Medulla oblongata (tissue), 1 donor: ENCODE results near the gene CNTNAP2.
"Not testable (repeated sequence)": the region's sequence is repeated elsewhere in the genome, so short reads cannot be mapped to it uniquely, and the experiment has no call there.

Experiments
- DNase-seq: peaks from one replicate; pipeline ENCODE4 v3.0.0-alpha.2; 2015; ENCODE audit errors: extremely low spot score

The CNTNAP2 gene

DNA sequence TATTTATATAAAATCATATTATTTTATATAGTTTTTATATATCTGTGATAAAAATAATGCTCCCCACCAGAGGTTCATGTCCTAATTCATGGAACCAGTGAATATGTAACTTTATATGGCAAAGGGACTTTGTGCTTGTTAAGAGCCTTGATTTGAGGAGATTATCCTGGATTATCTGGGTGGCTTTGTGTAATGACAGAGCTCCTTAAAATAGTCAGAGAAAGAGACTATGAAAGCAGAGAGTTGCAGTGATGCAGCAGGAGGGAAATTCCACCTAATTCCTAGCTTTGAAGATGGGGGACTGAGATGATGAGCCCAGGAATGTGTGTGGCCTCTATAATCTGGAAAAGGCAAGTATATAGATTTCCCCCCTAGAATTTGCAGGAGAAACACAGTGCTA, 1439.7 kb downstream of the CNTNAP2 start:
- no peak for DNase-seq

DNA sequence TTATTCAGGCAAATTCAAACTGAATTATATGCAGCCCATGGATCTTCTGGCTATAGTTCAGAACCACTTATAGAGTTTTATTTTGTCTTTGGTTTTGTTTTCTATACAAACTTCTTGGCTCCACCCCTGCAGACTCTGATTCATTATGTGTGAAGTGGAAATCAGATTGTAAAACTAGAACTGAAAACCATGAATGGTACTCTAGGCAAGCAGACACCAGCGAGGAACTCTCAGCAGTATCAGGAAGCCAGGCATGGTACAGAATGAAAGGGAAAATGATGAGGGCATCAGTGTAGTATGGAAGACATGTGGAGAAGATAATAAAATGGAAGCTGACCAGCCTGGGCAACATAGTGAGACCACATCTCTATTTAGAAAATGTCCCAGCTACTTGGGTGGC, 1447.1 kb downstream of the CNTNAP2 start:
- no peak for DNase-seq

DNA sequence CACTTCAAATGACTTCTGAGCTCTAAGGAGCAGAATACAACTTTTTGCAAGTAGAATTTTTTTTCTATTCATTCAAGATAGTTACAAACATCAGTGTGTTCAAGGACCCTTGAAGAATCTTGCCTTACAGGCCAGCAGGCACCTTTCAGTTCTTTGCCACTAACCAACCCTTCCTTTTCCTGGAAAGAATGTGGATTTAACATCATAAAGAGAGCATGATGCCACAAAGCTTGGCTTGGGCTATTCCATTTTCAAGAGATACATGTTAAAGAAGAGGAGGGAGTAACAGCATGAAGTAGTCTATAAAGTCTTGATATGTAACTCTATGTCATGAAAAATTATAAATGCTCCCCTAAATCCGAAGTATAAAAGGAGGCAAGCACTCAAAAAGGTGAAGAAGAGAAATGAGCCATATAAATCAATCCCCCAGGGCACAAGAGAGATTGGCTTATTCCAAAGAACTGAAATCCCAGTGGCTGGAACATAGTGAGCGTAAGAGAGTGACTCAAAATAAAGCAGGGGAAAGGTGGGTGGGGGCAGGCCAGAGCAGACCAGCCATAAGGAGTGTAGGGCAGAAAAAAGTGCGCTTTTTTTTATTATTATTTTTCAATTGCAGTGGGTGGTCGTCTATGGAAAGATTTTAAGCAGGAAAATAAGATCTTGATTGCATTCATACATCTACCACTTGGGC, 1448.3 kb downstream of the CNTNAP2 start:
- DNase-seq, result no peak

DNA sequence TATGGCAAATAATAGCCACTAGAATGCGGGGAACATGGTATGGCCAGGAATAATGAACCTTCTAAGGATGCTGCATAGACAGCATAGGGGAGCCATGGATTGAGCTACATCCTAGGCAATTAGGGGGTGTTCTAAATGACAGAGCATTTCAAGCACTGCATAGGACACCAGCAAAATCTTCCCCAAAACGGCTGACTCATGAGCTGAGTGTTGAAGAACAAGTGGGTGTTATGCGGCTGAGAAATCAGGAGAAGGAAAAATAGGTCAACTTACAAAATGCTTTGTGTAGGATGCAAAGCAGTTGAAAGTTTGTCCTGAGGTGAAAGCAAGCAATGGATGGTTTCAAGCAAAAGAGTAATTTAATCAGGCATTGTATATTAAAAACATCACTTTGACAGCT, 1450.4 kb downstream of the CNTNAP2 start:
- DNase-seq, result no peak

DNA sequence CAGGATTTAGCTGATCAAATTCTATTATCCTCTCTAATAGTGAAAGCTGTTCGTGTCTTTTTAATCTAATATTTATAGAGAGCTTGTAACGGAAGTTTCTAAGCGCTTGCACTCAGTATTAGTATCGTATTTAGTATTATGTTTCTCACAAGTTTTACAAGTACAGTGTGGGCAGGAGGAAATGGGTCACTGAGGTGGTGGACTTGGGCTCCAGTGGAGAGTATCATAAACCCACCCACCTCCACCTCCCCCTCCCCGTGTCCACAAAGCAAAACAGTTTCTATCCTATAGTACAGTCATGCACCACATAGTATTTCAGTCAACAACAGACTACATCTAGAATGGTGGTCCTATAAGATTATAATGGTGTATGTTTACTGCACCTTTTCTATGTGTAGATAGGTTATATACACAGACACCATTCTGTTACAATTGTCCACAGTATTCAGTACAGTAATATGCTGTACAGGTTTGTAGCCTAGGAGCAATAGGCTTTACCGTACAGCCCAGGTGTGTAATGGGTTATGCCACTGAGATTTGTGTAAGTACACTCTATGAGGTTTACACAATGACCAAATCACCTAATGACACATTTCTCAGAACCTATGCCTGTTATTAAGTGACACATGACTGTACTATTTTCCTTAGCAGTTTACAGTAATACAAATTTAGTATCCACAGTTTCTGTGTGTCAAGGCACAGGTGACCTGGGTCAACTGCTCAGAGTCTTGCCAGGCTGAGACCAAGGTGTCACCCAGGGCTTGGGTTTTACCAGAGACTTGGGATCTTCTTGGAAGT, 1452.7 kb downstream of the CNTNAP2 start:
- DNase-seq, result no peak

DNA sequence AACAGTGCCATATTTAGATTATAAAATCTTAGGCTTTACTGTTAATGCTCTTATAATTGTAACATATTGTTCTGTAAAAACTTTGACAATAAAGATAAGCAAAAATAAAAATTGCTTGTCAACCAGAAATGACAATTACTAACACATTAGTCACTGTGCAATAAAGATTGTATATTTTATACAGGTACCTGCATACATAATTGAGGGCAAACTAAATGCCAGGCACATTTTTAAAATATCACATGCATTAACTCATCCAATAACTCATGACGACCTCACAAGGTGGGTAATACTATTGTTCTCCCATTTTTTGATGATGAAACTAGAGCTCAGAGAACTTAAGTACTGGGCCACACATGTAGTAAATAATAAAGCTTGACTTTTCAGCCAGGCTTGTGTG, 1453.8 kb downstream of the CNTNAP2 start:
- no peak for DNase-seq

DNA sequence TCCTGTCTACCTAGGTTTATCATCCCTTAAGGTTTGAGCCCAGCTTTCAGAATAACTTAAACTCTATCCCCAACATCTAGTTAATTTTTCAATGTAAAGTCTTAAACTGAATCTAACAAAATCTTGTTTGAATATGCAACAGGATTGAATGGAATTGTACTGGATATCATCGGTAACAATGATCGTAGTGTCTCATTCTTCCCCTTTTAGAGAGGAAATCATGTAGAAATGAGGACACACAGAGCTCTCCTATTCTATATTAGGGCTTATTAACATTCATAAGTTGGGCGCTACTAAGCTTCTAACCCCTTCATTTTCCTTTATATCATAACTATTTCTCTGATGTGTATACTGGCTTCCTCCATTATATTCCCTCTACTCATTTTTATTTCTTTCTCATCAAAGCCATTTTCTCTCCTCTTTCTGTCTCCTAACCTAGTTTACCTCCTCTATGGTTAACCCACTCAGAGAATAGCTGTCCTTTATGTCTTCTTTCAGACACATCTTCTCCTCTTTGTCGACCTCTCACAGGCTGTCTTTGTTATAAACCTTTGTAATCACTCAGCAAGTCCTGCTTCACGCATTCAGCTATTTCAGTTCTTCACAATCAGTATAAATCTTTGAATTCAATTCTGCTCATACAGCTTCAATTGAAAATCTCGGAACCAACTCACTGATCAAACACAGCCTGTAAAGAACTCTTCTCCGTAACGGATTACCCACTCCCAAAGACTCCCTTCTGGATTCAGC, 1455.0 kb downstream of the CNTNAP2 start:
- DNase-seq, result peak; percentile 45

DNA sequence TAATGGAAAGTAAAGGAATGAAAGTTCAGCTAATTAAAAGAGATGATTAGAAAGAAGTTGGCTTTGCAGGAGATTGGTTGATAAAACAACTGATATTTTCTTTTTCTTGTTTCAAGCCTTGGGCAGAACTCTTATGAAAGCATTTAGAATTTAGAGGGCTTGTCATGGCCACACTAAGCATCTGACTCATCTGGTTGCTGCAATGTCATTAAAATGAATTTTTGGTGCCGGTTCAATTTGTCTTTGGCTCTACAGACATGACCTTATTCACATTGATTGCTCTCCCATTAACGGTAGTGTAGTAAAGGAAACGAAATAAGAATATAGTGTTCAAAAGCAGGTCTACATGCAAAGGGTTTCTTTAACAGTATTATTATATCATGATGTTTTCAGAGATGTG, 1461.6 kb downstream of the CNTNAP2 start:
- DNase-seq, result no peak

DNA sequence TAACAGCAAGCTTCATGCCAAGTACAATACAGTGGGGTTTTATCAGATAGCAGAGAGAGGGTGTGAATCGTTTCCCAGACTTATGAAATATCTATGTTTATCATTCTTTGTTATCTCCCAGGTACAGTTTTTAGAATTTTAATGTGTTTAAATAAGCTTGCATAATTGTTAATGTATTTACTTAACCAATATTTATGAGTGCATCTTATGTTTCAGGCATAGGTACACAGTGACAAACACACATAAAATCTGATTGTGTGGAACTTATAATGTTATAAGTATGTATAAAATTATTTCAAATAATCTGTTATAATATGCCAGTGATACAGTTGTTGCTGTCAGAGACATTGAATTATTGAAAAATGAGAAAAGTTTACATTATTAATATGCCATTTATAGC, 1462.5 kb downstream of the CNTNAP2 start:
- DNase-seq, result no peak

DNA sequence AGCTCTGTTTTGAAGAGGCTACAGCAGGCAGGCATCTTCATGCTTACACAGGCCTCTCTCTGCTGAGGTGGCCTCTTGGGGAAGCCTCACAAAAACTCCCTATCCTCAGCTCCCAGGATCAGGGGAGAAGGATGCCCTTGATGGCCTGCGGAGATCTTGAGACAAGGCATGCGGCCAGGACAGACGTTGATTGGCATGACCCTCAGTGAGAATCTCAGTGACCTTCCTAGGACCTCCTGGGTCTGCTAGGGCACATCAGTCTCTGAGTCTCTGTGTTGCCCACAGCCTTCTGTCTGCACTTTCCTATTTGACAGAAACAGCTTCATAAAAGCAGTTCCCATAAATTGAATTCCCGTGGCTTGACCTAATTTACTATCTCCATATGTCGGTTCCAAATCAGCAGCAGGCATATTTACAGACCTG, 1468.2 kb downstream of the CNTNAP2 start:
- no peak for DNase-seq

DNA sequence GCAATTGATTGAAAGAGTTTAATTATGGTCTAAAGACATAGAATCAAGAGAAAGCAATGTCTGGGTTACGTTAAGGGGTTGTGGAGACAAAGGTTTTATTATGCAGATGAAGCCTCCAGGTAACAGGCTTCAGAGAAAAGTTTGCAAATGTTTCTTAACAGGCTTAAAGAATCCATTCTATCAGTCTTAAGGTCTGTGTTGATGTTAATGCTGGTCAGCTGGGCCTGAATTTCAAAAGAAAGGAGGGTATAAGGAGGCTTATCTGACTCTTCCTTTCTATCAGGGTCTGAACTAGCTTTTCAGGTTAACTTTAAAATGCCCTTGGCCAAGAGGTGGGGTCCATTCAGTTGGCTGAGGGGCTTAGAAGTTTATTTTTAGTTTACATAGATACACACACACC, 1469.5 kb downstream of the CNTNAP2 start:
- DNase-seq, result no peak

DNA sequence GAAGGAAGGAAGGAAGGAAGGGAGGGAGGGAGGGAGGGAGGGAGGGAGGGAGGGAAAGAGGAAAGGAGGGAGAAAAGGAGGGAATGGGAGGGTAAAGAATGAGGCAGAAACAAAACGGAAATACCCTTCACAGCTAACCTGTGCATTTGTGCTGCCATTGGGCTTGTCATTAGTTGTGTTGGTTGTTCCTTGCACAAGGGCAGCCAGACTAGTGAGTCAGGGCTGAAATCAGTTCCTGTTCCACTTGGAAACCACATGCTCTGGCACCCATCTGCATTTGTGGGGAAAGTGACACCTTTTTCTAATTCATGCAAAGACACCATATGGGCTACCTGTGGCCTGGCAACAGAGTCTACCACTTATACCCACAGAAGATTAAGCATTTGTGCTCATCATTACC, 1469.9 kb downstream of the CNTNAP2 start:
- DNase-seq, result no peak

DNA sequence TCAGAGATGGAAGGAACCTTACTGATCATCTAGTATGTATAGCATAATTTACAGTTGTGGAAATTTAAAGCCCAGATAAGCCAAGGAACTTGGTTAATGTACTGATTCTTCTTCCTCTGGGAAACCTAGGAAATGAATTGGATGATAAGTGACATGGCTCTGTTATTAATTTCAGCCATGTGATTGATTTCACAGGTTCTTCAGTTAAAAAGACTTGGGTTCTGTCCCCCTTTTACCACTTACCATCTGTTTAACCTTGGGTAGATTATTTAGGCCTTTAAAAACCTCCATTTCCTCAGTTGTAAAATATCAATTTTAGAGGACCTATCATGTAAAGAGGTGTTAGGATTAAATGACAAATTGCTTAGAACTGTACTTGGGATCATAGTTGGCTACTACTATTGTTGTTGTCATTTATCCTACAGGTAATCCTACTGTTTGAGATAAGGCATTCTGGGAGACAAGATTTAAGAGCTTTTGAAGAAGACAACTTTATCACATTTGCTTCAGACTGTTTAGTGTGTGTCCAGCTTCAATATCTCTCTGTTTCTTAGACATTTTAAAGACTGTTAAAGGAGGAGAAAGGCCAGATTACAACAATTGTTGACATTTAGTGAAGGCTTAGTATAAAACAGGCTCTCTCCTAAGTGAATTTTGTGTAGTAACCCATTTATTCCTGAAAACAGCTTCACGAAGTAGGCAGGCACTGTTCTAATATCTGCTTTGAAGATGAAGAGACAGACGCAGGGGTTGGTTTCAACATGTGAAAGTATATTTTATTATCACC, 1476.9 kb downstream of the CNTNAP2 start:
- DNase-seq, result no peak

DNA sequence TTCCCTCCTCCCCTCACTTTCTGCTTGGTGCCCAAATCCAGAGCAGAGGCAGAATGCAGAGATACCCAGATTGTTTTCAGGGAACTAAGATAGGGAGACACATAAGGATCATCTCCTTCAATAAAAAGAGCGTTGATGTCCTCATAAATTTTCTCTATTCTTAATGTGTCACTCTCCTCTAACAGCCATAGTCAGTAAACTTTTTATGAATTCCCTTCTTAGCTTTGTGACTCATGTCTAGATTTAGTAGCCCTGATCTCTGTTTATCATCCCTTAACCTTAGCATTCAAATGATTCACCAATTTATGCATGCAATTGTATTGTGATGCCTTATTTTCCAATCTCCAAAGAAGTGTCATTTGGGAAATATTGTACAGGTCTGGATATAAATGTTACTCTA, 1478.4 kb downstream of the CNTNAP2 start:
- DNase-seq, result no peak

DNA sequence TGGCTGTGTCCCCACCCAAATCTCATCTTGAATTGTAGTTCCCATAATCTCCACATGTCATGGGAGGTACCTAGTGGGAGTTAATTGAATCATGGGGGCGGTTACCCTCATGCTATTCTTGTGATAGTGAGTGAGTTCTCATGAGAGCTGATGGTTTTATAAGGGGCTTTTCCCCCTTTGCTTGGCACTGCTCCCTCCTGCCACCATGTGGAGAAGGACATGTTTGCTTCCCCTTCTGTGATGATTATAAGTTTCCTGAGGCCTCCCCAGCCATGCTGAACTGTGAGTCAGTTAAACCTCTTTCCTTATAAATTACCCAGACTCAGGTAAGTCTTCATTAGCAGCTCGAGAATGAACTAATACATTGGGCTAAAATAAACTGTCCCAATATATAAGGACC, 1482.1 kb downstream of the CNTNAP2 start:
- not testable (repeated sequence) for DNase-seq

DNA sequence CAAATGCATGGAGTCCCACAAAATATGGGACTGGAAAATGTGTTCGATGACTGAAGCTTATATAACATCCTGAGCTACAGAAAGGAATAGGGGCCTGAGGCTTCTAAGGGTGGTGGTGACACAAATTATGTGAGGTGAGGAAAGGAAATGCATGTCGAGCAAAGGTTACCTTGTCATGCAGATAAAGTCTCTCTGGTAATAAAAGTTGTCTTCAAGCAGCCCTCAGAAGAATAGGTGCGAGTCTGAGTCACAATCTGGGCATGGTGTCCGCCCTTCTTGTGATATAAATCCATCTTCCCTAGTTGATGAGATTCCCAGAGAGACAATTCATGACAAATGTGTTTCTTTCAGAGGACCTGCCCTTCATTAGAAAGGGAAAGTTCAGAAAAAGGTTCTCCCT, 1488.7 kb downstream of the CNTNAP2 start:
- DNase-seq, result no peak

DNA sequence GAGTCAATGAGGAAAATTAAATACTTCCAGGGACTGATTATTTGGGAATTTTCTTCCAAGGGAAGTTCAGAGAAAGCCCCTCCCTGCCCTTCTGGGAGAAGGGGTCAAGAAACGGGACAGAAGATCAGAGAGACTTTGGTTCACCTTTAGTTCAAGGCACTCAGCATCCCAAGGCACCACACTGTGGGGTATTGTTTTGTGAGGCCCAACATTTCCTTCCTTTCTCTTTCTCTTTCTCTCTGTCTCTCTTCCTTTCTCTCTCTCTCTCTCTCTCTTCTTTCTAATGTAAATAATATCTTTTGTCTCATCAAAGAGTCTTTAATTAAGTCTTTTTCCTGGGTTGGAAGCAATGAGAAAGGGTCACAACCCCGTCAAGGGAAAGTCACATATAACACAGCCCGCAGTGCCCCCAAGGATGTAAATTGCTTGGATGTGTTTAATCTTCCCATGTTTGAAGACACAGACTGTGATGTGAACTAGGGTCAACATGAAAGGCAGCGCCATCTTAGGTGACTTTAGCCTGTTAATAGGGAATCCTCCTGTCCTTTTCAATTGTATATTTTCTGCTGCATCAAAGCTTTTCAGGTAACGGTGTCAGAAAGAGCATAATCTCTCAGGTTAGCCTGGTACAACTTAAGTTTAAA, 1490.7 kb downstream of the CNTNAP2 start:
- no peak for DNase-seq

DNA sequence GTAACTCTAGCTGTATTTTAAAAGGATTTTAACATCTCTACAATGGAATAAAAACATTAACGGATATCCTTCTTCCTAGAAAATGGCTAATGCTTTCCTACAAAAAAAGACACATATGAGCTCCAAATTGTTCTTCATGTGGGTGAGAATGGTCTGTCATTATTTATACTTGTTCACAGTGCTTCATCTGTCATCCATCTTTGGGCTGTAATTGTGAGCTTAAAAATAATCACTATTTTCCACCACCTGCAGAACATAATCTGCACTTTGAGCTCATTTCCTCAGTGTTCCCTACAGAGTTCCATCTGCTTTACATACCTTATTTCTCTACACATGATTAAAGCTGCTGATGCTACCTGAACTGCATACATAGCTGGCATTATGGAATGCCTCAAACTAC, 1494.8 kb downstream of the CNTNAP2 start:
- no peak for DNase-seq

DNA sequence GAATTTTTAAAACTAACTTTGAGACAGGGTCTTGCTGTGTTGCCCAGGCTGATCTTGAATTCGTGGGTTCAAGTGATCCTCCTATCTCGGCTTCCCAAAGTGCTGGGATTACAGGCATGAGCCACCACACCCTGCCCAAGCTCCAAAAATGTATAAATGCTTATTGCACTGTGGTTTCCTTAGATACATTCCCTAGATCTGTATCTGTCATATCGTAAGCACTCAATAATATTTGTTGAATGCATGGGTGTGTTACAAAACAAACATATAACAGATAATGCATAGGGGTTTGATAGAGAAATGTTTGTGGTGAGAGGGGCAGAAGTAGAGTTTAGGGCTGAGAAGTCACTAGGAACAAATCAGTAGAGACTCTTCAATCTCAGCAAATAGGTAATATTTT, 1518.7 kb downstream of the CNTNAP2 start:
- DNase-seq, result no peak

DNA sequence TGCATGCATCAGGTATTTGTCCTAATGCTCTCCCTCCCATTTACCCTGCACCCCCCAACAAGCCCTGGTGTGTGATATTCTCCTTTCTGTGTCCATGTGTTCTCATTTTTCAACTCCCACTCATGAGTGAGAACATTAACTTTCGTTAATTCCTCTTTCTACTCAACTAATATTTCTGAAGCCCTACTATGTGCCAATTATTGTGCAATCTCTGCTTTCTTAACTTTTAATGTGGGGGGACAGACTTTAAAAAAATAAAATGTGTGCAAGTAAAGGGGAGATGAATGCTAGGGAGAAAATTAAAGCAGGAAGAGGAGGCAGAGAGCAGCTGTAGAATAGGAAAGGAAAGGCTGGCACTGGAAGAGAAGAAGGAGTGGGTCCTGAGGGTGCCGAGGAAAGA, 1520.0 kb downstream of the CNTNAP2 start:
- DNase-seq, result no peak

DNA sequence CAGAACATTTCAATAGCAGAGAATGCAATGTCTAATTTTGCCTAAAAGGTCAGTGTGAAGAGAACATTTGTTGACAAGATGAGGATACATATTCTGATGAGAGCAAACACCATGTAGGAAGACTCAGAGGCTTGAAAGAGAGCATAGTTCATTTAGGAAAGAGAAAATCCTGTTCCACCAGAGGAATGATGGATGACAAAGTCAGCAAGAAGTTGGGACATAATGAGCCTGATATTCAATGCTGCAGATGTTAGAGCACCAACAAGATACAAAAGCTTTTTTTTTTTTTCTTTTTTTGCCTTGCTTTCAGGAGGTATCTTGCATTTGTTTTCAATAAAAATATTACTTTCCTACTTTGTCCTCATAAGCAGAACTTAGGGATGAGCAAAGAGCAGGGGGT, 1522.0 kb downstream of the CNTNAP2 start:
- peak; percentile 11 for DNase-seq
